DND-41 (cell line): ENCODE measurements around the gene RABGAP1.
A peak's percentile ranks its signal among the peaks of the same experiment; 100 is the strongest.

ENCODE experiments used
- ATAC-seq: fragments of 200-7000 bp; cut with Tn5 transposase; 3 replicates; pipeline ENCODE4 v1.9.1; 2021; ENCODE audit warnings: low read depth; ENCODE audit not compliant: insufficient read depth
- DNase-seq: peaks from one replicate; pipeline ENCODE4 v3.0.0-alpha.2; 2020
- H2AFZ ChIP-seq: 2 replicates; pipeline ENCODE4 v1.6.0; 2012; ENCODE audit warnings: low read depth, low read length
- H3K27ac ChIP-seq: 2 replicates; pipeline ENCODE4 v1.5.1; 2012; ENCODE audit warnings: low read length, inconsistent platforms
- H3K27me3 ChIP-seq: fragments of 200-600 bp; sonication (generic); 2 replicates; pipeline ENCODE4 v1.6.0; 2012; ENCODE audit warnings: low read length, mild to moderate bottlenecking, inconsistent platforms; ENCODE audit not compliant: insufficient read depth, poor library complexity
- H3K36me3 ChIP-seq: 2 replicates; pipeline ENCODE4 v1.5.1; 2012; ENCODE audit warnings: low read length, inconsistent platforms; ENCODE audit not compliant: insufficient read depth
- H3K4me1 ChIP-seq: 2 replicates; pipeline ENCODE4 v1.5.1; 2012; ENCODE audit warnings: mild to moderate bottlenecking, low read length; ENCODE audit not compliant: insufficient read depth
- H3K4me2 ChIP-seq: 2 replicates; pipeline ENCODE4 v1.6.0; 2012; ENCODE audit warnings: mild to moderate bottlenecking, moderate library complexity, low read length, inconsistent platforms; ENCODE audit not compliant: insufficient read depth
- H3K4me3 ChIP-seq, 2 experiments: fragments of 200-600 bp in 1 of 2; shearing (Covaris generic) in 1 of 2; 2 replicates each; pipeline ENCODE4 v1.5.1; 2012 to 2016; ENCODE audit warnings: inconsistent platforms in 2 of 2, low read length in 2 of 2, mild to moderate bottlenecking in 2 of 2, low read depth in 1 of 2, moderate library complexity in 1 of 2
- H3K79me2 ChIP-seq: 2 replicates; pipeline ENCODE4 v1.6.0; 2012; ENCODE audit warnings: low read length, inconsistent platforms; ENCODE audit not compliant: insufficient read depth
- H3K9ac ChIP-seq: 2 replicates; pipeline ENCODE4 v1.6.0; 2012; ENCODE audit warnings: low read depth, mild to moderate bottlenecking, inconsistent platforms, low read length, moderate library complexity
- H3K9me3 ChIP-seq: 2 replicates; pipeline ENCODE4 v1.5.1; 2012; ENCODE audit warnings: low read length, moderate library complexity, mild to moderate bottlenecking, inconsistent platforms; ENCODE audit not compliant: insufficient read depth, severe bottlenecking
- H4K20me1 ChIP-seq: 2 replicates; pipeline ENCODE4 v1.6.0; 2012; ENCODE audit warnings: low read length; ENCODE audit not compliant: insufficient read depth
- CTCF ChIP-seq: IDR thresholded peaks from 2 replicates; pipeline ENCODE4 v1.5.1; 2012; ENCODE audit warnings: borderline replicate concordance, low read length, moderate library complexity, mild to moderate bottlenecking; ENCODE audit not compliant: poor library complexity, severe bottlenecking; ENCODE audit errors: extremely low read depth
- EZH2 ChIP-seq: IDR thresholded peaks from 3 replicates; pipeline ENCODE4 v1.6.1; 2012; ENCODE audit warnings: borderline replicate concordance, low read depth, mild to moderate bottlenecking, moderate library complexity, low read length, inconsistent platforms; ENCODE audit not compliant: severe bottlenecking

Gene RABGAP1

GRCh38 chr9:122936464-122936863 is 4.4 kb upstream of the RABGAP1 start:
- no peaks in the 10 kb centered on the region for H3K27me3 ChIP-seq
- no peak overlapping the region for H3K4me2 ChIP-seq
- TF ChIP-seq EZH2 (no peak), CTCF (no peak)
- H4K20me1 ChIP-seq, result no peaks in the 10 kb centered on the region
- no peak overlapping the region for H3K9ac ChIP-seq
- peaks cover 20% of the 10 kb centered on the region for H3K36me3 ChIP-seq
- no peaks in the 10 kb centered on the region for H3K9me3 ChIP-seq
- H3K4me1 ChIP-seq, result peaks cover 23% of the 10 kb centered on the region
- no peak for DNase-seq
- no peak overlapping the region for H3K27ac ChIP-seq
- H3K79me2 ChIP-seq, result peaks cover 46% of the 10 kb centered on the region
- no peak overlapping the region for H3K4me3 ChIP-seq
- H2AFZ ChIP-seq, result no peak overlapping the region
- ATAC-seq, result no peak

GRCh38 chr9:122936883-122937282 is 3.9 kb upstream of the RABGAP1 start:
- no peak overlapping the region for H3K4me2 ChIP-seq
- H3K4me1 ChIP-seq, result peaks cover 27% of the 10 kb centered on the region
- H4K20me1 ChIP-seq, result no peaks in the 10 kb centered on the region
- H3K27me3 ChIP-seq, result no peaks in the 10 kb centered on the region
- DNase-seq, result no peak
- no peak overlapping the region for H3K9ac ChIP-seq
- TF ChIP-seq EZH2 (no peak), CTCF (no peak)
- peaks cover 46% of the 10 kb centered on the region for H3K79me2 ChIP-seq
- H3K9me3 ChIP-seq, result no peaks in the 10 kb centered on the region
- no peak for ATAC-seq
- no peak overlapping the region for H3K27ac ChIP-seq
- H3K36me3 ChIP-seq, result peaks cover 20% of the 10 kb centered on the region
- no peak overlapping the region for H2AFZ ChIP-seq
- H3K4me3 ChIP-seq, result no peak overlapping the region

GRCh38 chr9:122939601-122940000 is 1.2 kb upstream of the RABGAP1 start:
- DNase-seq (no peak), ATAC-seq (no peak)
- no peaks in the 10 kb centered on the region; the same call in 1 of the 2 replicates for H4K20me1 ChIP-seq
- H3K9me3 ChIP-seq, result no peaks in the 10 kb centered on the region
- H3K36me3 ChIP-seq, result peaks cover 20% of the 10 kb centered on the region
- no peaks in the 10 kb centered on the region for H3K27me3 ChIP-seq
- peaks cover 46% of the 10 kb centered on the region for H3K79me2 ChIP-seq
- no peak overlapping the region for H3K9ac ChIP-seq
- H3K4me2 ChIP-seq, result no peak overlapping the region
- no peak overlapping the region for H3K4me3 ChIP-seq
- H2AFZ ChIP-seq, result no peak overlapping the region
- no peak for TF ChIP-seq EZH2
- TF ChIP-seq CTCF, result no peak
- peaks cover 26% of the 10 kb centered on the region for H3K4me1 ChIP-seq
- H3K27ac ChIP-seq, result no peak overlapping the region

GRCh38 chr9:122940454-122940748 is 419 bp upstream of the RABGAP1 start:
- H2AFZ ChIP-seq, result peak overlapping the region; percentile 84
- H3K79me2 ChIP-seq, result peaks cover 49% of the 10 kb centered on the region

More at GRCh38 chr9:122940454-122940748, 419 bp upstream of the RABGAP1 start:
- Histone ChIP-seq H4K20me1 (no peaks in the 10 kb centered on the region; the same call in 1 of the 2 replicates), H3K4me1 (peaks cover 28% of the 10 kb centered on the region), H3K27me3 (no peaks in the 10 kb centered on the region), H3K27ac (peak overlapping the region; percentile 87), H3K4me2 (peak overlapping the region; percentile 93), H3K9me3 (no peaks in the 10 kb centered on the region), H3K36me3 (peaks cover 20% of the 10 kb centered on the region), H3K9ac (peak overlapping the region; percentile 56), H3K4me3 (peak overlapping the region; percentile 18 to 91; a peak in 3 of 4 replicates)
- ATAC-seq, result no peak
- DNase-seq, result no peak
- TF ChIP-seq EZH2 (no peak), CTCF (no peak)
